Activated CD8-positive, alpha-beta T cell treated with anti-CD3 and anti-CD28 coated beads for 36 hours (primary cell): ENCODE data around the gene VPS4B. TPM values are rescaled to one million over a fixed set of nuclear protein-coding genes. Genes with fewer than 3 reads are reported as not detected.

ENCODE experiments used
- ATAC-seq: fragments of 200-7000 bp; cut with Tn5 transposase; one replicate; pipeline ENCODE4 v1.10.0; 2021; ENCODE audit warnings: mild to moderate bottlenecking, moderate library complexity
- CTCF ChIA-PET: fragments of 350-600 bp; sonication (Branson Sonifier 250); formaldehyde crosslinking; loops from one replicate; lab custom pipeline; 2021; ENCODE audit warnings: antibody characterized with exemption; lab: Charles Lee
- POLR2A ChIA-PET: fragments of 350-600 bp; sonication (Branson Sonifier 250); formaldehyde crosslinking; loops from one replicate; lab custom pipeline; 2021; ENCODE audit warnings: antibody characterized with exemption; lab: Charles Lee
- DNase-seq: peaks from one replicate; pipeline ENCODE4 v3.0.0-alpha.2; 2020
- H3K27ac Mint-ChIP-seq: one replicate; pipeline ENCODE4 v1.8.0; 2021; ENCODE audit warnings: mild to moderate bottlenecking, mixed read lengths
- H3K27me3 Mint-ChIP-seq: one replicate; pipeline ENCODE4 v1.8.0; 2021; ENCODE audit warnings: mixed read lengths
- H3K36me3 Mint-ChIP-seq: one replicate; pipeline ENCODE4 v1.8.0; 2021; ENCODE audit warnings: low read depth, mixed read lengths
- H3K4me1 Mint-ChIP-seq: one replicate; pipeline ENCODE4 v1.8.0; 2021; ENCODE audit warnings: low read depth, mixed read lengths
- H3K4me3 Mint-ChIP-seq: one replicate; pipeline ENCODE4 v1.8.0; 2021; ENCODE audit warnings: mild to moderate bottlenecking, moderate library complexity, mixed read lengths
- H3K9me3 Mint-ChIP-seq: one replicate; pipeline ENCODE4 v1.8.0; 2021; ENCODE audit warnings: mixed read lengths
- CTCF ChIP-seq: fragments of 200-600 bp; IDR thresholded peaks from one replicate; pipeline ENCODE4 v1.8.0; 2022; ENCODE audit warnings: antibody characterized with exemption, mild to moderate bottlenecking
- intact Hi-C: fragments of 100-400 bp; cut with micrococcal nuclease; formaldehyde crosslinking; loops from one replicate; pipeline ENCODE4 v1.10.0; 2022
- total RNA-seq, 2 experiments: library from RNA; stranded (reverse); gene quantifications; one replicate each; pipeline ENCODE4 v1.2.3, GENCODE V29; 2021

Gene VPS4B
- total RNA-seq, 2 experiments from 2014 or later, result 34.8 to 35.9 TPM

- CTCF ChIA-PET, result no interaction called here
These were observed 14.5 kb downstream of the VPS4B start for GRCh38 chr18:63407734-63408133.

GRCh38 chr18:63405986-63406385 lies 16.3 kb downstream of the VPS4B start:
- CTCF ChIA-PET, result no interaction called here
- Mint-ChIP-seq H3K27ac (no peak overlapping the region), H3K4me3 (no peak overlapping the region), H3K9me3 (no peaks in the 10 kb centered on the region), H3K4me1 (peaks cover 31% of the 10 kb centered on the region), H3K36me3 (peaks cover 50% of the 10 kb centered on the region), H3K27me3 (no peaks in the 10 kb centered on the region)
- POLR2A ChIA-PET, result interaction anchor here (1.0 kb wide), 1 partner anchor 89 kb away, joined by 3 read pairs; no protein-coding TSS in a partner anchor
- no peak for TF ChIP-seq CTCF
- no peak for ATAC-seq
- DNase-seq, result no peak
- intact Hi-C loops, result no loop called here

More at GRCh38 chr18:63407734-63408133, 14.5 kb downstream of the VPS4B start:
- POLR2A ChIA-PET, result no interaction called here
- no peak overlapping the region for H3K4me3 Mint-ChIP-seq
- H3K27ac Mint-ChIP-seq, result peak overlapping the region; percentile 40
- intact Hi-C loops, result no loop called here
- peaks cover 45% of the 10 kb centered on the region for H3K36me3 Mint-ChIP-seq
- TF ChIP-seq CTCF, result no peak
- peaks cover 39% of the 10 kb centered on the region for H3K4me1 Mint-ChIP-seq
- no peaks in the 10 kb centered on the region for H3K27me3 Mint-ChIP-seq
- ATAC-seq (no peak), DNase-seq (no peak)
- no peaks in the 10 kb centered on the region for H3K9me3 Mint-ChIP-seq

- Mint-ChIP-seq H3K4me3 (no peak overlapping the region), H3K27me3 (no peaks in the 10 kb centered on the region), H3K4me1 (peaks cover 7% of the 10 kb centered on the region), H3K9me3 (no peaks in the 10 kb centered on the region), H3K36me3 (peaks cover 53% of the 10 kb centered on the region), H3K27ac (peak overlapping the region; percentile 55)
- no peak for TF ChIP-seq CTCF
- ATAC-seq (no peak), DNase-seq (no peak)
- ChIA-PET POLR2A (no interaction called here), CTCF (no interaction called here)
- intact Hi-C loops, result no loop called here
These were observed 19.8 kb downstream of the VPS4B start for GRCh38 chr18:63402246-63403162.

- Mint-ChIP-seq H3K27me3 (no peaks in the 10 kb centered on the region), H3K9me3 (no peaks in the 10 kb centered on the region), H3K36me3 (peaks cover 45% of the 10 kb centered on the region), H3K4me1 (peaks cover 7% of the 10 kb centered on the region), H3K4me3 (no peak overlapping the region), H3K27ac (no peak overlapping the region)
- DNase-seq (no peak), ATAC-seq (no peak)
- ChIA-PET POLR2A (no interaction called here), CTCF (no interaction called here)
- TF ChIP-seq CTCF, result no peak
- intact Hi-C loops, result no loop called here
These were observed 23.0 kb downstream of the VPS4B start for GRCh38 chr18:63399300-63399699.

GRCh38 chr18:63397349-63397748 lies 24.9 kb downstream of the VPS4B start:
- no peaks in the 10 kb centered on the region for H3K9me3 Mint-ChIP-seq
- ATAC-seq, result no peak
- no peak for TF ChIP-seq CTCF
- intact Hi-C loops, result no loop called here
- peaks cover 4% of the 10 kb centered on the region for H3K4me1 Mint-ChIP-seq
- no peak overlapping the region for H3K4me3 Mint-ChIP-seq
- peaks cover 36% of the 10 kb centered on the region for H3K36me3 Mint-ChIP-seq
- DNase-seq, result no peak
- no peak overlapping the region for H3K27ac Mint-ChIP-seq
- CTCF ChIA-PET, result no interaction called here
- POLR2A ChIA-PET, result no interaction called here
- H3K27me3 Mint-ChIP-seq, result no peaks in the 10 kb centered on the region
